ENCODE results near the gene TMPRSS12.
"Not testable (repeated sequence)": the region's sequence is repeated elsewhere in the genome, so short reads cannot be mapped to it uniquely, and the experiment has no call there.

Gene TMPRSS12

DNA sequence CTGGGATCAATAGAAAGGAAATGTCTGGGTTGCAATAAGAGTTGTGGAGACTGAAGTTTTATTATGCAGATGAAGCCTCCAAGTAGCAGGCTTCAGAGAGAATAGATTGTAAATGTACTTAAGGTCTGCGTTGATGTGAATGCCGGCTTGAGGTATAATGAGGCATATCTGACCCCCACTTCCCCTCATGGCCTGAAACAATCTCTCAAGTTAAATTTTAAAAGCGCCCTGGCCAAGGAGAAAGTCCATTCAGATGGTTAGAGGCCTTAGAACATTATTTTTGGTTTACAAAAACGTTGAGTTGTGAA, 81.4 kb downstream of the TMPRSS12 start:
- Mint-ChIP-seq H3K27me3 (no peaks in the 10 kb centered on the region), H3K36me3 (ENCODE audit: insufficient read depth) (peaks cover 5% of the 10 kb centered on the region), H3K4me3 (peak overlapping the region; percentile 70), H3K27ac (ENCODE audit: low read depth) (no peak overlapping the region), H3K9me3 (no peaks in the 10 kb centered on the region), H3K4me1 (peaks cover 21% of the 10 kb centered on the region)
- DNase-seq (ENCODE audit: low spot score in 2 of 2): no peak
- no peak for ATAC-seq (replicated peaks; ENCODE audit: extremely low read depth, poor library complexity, severe bottlenecking)

DNA sequence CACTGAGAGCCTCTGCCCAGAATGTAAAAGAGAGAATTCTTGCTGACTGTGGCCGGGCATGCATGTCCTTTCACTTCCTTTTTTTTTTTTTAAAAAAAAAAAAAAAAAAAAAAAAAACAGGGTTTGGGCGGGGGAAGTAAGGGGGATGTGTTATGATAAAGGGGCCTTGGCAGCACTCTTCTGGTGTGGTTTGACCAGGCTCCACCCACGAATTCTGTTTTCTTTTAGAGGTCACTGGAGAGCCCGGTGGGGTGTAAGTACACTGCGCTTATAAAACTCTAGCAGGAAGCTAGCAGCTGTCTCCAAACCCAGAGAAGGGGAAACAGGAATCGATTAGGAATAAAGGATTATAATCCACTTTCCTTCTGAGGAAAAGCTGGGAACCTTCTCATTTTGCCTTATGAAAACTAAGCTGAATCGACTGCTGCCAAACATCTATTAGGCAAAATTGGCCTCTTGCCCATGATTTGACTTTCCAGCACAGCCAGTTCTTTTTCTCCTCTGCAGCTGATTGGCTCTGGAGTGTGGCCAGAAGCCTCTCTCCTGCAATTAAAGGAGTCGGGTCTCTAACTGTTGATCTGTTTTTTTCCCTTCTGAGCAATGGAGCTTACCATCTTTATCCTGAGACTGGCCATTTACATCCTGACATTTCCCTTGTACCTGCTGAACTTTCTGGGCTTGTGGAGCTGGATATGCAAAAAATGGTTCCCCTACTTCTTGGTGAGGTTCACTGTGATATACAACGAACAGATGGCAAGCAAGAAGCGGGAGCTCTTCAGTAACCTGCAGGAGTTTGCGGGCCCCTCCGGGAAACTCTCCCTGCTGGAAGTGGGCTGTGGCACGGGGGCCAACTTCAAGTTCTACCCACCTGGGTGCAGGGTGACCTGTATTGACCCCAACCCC, 82.0 kb downstream of the TMPRSS12 start:
- DNase-seq (ENCODE audit: low spot score in 2 of 2) (no peak), ATAC-seq (replicated peaks; ENCODE audit: extremely low read depth, poor library complexity, severe bottlenecking) (peak; percentile 76)
- no peaks in the 10 kb centered on the region for H3K27me3 Mint-ChIP-seq
- H3K9me3 Mint-ChIP-seq: no peaks in the 10 kb centered on the region
- H3K4me3 Mint-ChIP-seq: peak overlapping the region; percentile 70
- peaks cover 21% of the 10 kb centered on the region for H3K4me1 Mint-ChIP-seq
- H3K36me3 Mint-ChIP-seq (ENCODE audit: insufficient read depth): peaks cover 5% of the 10 kb centered on the region
- peak overlapping the region; percentile 65 for H3K27ac Mint-ChIP-seq (ENCODE audit: low read depth)

DNA sequence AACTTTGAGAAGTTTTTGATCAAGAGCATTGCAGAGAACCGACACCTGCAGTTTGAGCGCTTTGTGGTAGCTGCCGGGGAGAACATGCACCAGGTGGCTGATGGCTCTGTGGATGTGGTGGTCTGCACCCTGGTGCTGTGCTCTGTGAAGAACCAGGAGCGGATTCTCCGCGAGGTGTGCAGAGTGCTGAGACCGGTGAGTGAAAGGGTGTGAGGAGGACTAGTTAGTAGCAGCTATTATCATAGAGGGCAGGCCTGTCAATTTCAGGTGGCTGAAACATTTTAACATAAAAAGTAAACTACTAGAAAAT, 82.6 kb downstream of the TMPRSS12 start:
- H3K9me3 Mint-ChIP-seq: no peaks in the 10 kb centered on the region
- peak overlapping the region; percentile 70 for H3K4me3 Mint-ChIP-seq
- peaks cover 21% of the 10 kb centered on the region for H3K4me1 Mint-ChIP-seq
- H3K36me3 Mint-ChIP-seq (ENCODE audit: insufficient read depth): peaks cover 7% of the 10 kb centered on the region
- no peaks in the 10 kb centered on the region for H3K27me3 Mint-ChIP-seq
- ATAC-seq (replicated peaks; ENCODE audit: extremely low read depth, poor library complexity, severe bottlenecking) (no peak), DNase-seq (ENCODE audit: low spot score in 2 of 2) (no peak)
- peak overlapping the region; percentile 65 for H3K27ac Mint-ChIP-seq (ENCODE audit: low read depth)

DNA sequence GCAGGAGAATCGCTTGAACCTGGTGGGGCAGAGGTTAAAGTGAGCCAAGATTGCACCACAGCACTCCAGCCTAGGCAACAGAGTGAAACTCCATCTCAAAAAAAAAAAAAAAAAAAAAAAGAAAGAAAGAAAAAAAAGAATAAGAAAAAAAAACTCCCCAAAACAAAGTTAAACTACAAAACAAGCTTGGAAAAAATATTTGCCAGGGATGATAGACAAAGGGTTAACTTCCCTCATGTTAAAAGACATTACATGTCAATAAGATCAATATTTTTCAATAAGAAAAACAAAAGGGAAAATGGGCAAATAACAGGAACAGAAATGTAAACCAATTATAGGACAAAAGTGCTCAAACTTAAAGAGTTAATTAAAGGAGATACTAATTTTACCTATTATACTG, 83.2 kb downstream of the TMPRSS12 start:
- no peak for ATAC-seq (replicated peaks; ENCODE audit: extremely low read depth, poor library complexity, severe bottlenecking)
- peak overlapping the region; percentile 70 for H3K4me3 Mint-ChIP-seq
- H3K27me3 Mint-ChIP-seq: no peaks in the 10 kb centered on the region
- peaks cover 21% of the 10 kb centered on the region for H3K4me1 Mint-ChIP-seq
- H3K27ac Mint-ChIP-seq (ENCODE audit: low read depth): peak overlapping the region; percentile 65
- DNase-seq (ENCODE audit: low spot score in 2 of 2): no peak
- no peaks in the 10 kb centered on the region for H3K9me3 Mint-ChIP-seq
- peaks cover 10% of the 10 kb centered on the region for H3K36me3 Mint-ChIP-seq (ENCODE audit: insufficient read depth)

DNA sequence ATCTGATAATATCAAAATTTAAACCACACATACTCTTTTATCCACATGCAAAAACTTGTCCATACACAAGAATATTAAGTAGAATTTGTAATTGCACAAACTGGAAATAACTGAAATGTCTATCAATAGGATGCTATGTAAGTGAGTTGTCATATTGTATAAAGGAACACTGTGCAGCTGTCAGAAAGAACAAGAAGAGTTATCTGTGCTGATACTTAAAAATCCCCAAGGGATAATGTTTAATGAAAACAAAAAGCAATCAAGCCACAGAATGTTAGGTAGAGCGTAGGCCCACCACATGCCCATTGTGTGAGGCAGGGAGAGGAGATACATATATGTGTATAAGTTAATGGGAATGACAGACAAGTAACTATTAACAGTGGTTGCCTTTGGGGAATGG, 83.7 kb downstream of the TMPRSS12 start:
- H3K4me3 Mint-ChIP-seq: peak overlapping the region; percentile 70
- ATAC-seq (replicated peaks; ENCODE audit: extremely low read depth, poor library complexity, severe bottlenecking) (no peak), DNase-seq (ENCODE audit: low spot score in 2 of 2) (no peak)
- H3K27ac Mint-ChIP-seq (ENCODE audit: low read depth): peak overlapping the region; percentile 65
- peaks cover 21% of the 10 kb centered on the region for H3K4me1 Mint-ChIP-seq
- H3K36me3 Mint-ChIP-seq (ENCODE audit: insufficient read depth): peaks cover 12% of the 10 kb centered on the region
- H3K9me3 Mint-ChIP-seq: no peaks in the 10 kb centered on the region
- H3K27me3 Mint-ChIP-seq: no peaks in the 10 kb centered on the region

DNA sequence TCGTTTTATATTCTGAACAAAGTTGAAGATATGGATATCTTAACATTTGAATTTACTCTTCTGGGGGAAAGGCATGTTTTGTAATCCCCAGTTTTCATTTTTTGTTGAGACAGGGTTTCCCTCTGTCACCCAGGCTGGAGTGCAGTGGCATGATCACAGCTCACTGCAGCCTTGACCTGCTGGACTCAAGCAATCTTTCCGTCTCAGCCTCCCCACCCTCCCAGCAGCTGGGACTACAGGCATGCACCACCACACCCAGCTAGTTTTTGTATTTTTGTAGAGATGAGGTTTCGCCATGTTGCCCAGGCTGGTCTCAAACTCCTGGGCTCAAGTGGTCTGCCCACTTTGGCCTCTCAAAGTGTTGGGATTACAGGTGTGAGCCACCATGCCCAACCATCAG, 84.2 kb downstream of the TMPRSS12 start:
- H3K9me3 Mint-ChIP-seq; H3K27me3 Mint-ChIP-seq; DNase-seq (ENCODE audit: low spot score in 2 of 2); H3K27ac Mint-ChIP-seq (ENCODE audit: low read depth); ATAC-seq (replicated peaks; ENCODE audit: extremely low read depth, poor library complexity, severe bottlenecking): not testable (repeated sequence)
- peaks cover 14% of the 10 kb centered on the region for H3K36me3 Mint-ChIP-seq (ENCODE audit: insufficient read depth)
- H3K4me3 Mint-ChIP-seq: peak overlapping the region; percentile 70
- H3K4me1 Mint-ChIP-seq: peaks cover 21% of the 10 kb centered on the region

DNA sequence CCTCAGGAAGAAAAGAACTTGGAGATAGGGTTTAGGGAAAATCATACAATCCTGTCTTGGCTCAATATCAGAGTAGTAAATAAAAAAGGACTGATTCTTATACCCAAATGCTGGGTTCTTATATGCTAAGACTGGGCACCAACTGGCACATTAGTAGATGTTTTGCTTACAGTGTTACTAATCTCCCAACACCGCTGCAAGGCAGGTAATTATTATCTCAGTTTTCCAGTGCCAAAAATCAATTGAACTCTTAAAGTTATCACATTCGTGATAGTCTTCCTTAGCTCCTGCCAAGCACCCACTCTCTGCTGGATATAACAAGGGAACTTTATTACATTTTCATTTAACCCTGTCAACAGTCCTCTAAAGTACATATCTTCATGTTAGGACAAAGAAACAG, 84.6 kb downstream of the TMPRSS12 start:
- Mint-ChIP-seq H3K27ac (ENCODE audit: low read depth) (no peak overlapping the region), H3K4me1 (peaks cover 21% of the 10 kb centered on the region), H3K36me3 (ENCODE audit: insufficient read depth) (peaks cover 15% of the 10 kb centered on the region), H3K9me3 (no peaks in the 10 kb centered on the region), H3K27me3 (no peaks in the 10 kb centered on the region), H3K4me3 (peak overlapping the region; percentile 70)
- DNase-seq (ENCODE audit: low spot score in 2 of 2): no peak
- ATAC-seq (replicated peaks; ENCODE audit: extremely low read depth, poor library complexity, severe bottlenecking): no peak

DNA sequence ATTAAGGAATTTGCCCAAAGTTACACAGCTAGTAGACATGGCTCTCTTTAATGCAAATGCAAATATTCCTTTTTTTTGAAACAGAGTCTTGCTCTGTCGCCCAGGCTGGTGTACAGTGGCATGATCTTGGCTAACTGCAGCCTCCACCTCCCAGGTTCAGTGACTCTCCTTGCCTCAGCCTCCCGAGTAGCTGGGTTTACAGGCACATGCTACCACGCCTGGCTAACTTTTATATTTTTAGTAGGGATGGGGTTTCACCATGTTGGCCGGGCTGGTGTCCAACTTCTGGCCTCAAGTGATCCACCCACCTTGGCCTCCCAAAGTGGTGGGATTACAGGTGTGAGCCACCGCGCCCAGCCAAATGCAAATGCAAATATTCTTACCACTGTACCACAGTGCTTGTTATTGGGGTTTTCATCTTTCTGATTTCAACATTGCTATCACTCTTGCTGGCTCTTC, 85.1 kb downstream of the TMPRSS12 start:
- peak overlapping the region; percentile 70 for H3K4me3 Mint-ChIP-seq
- ATAC-seq (replicated peaks; ENCODE audit: extremely low read depth, poor library complexity, severe bottlenecking): no peak
- H3K27me3 Mint-ChIP-seq: no peaks in the 10 kb centered on the region
- peaks cover 21% of the 10 kb centered on the region for H3K4me1 Mint-ChIP-seq
- H3K27ac Mint-ChIP-seq (ENCODE audit: low read depth): no peak overlapping the region
- H3K36me3 Mint-ChIP-seq (ENCODE audit: insufficient read depth): peaks cover 15% of the 10 kb centered on the region
- DNase-seq (ENCODE audit: low spot score in 2 of 2): no peak
- no peaks in the 10 kb centered on the region for H3K9me3 Mint-ChIP-seq

DNA sequence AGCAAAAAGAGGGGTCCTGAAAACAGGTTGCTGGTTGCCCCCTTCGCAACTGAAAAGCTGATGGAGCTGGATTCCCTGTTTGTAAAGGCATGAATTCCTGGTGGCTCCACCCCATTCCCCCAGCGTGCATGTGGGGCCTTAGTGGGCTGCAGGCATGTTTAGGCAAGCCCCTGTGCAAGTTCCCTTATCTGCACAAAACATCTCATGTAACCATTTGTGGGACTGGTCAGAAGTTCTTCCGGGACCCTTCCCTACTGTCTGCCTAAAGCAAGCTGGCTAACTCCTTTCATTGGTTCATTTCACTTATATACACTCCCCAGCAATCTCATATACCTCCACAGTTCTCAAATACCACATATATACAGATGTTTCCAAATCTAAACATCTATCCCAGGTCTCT, 85.7 kb downstream of the TMPRSS12 start:
- Mint-ChIP-seq H3K27ac (ENCODE audit: low read depth) (no peak overlapping the region), H3K4me1 (peaks cover 21% of the 10 kb centered on the region), H3K4me3 (peak overlapping the region; percentile 70), H3K36me3 (ENCODE audit: insufficient read depth) (peaks cover 15% of the 10 kb centered on the region), H3K27me3 (no peaks in the 10 kb centered on the region), H3K9me3 (no peaks in the 10 kb centered on the region)
- ATAC-seq (replicated peaks; ENCODE audit: extremely low read depth, poor library complexity, severe bottlenecking) (no peak), DNase-seq (ENCODE audit: low spot score in 2 of 2) (no peak)

DNA sequence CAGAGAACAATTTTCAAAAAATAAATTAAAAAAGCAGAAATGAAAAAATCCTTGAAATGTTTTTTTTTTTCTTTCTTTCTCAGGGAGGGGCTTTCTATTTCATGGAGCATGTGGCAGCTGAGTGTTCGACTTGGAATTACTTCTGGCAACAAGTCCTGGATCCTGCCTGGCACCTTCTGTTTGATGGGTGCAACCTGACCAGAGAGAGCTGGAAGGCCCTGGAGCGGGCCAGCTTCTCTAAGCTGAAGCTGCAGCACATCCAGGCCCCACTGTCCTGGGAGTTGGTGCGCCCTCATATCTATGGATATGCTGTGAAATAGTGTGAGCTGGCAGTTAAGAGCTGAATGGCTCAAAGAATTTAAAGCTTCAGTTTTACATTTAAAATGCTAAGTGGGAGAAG, 87.1 kb downstream of the TMPRSS12 start:
- H3K27ac Mint-ChIP-seq (ENCODE audit: low read depth): no peak overlapping the region
- ATAC-seq (replicated peaks; ENCODE audit: extremely low read depth, poor library complexity, severe bottlenecking) (no peak), DNase-seq (ENCODE audit: low spot score in 2 of 2) (no peak)
- H3K27me3 Mint-ChIP-seq: no peaks in the 10 kb centered on the region
- peaks cover 11% of the 10 kb centered on the region for H3K4me1 Mint-ChIP-seq
- H3K9me3 Mint-ChIP-seq: no peaks in the 10 kb centered on the region
- H3K36me3 Mint-ChIP-seq (ENCODE audit: insufficient read depth): peaks cover 15% of the 10 kb centered on the region
- no peak overlapping the region for H3K4me3 Mint-ChIP-seq

DNA sequence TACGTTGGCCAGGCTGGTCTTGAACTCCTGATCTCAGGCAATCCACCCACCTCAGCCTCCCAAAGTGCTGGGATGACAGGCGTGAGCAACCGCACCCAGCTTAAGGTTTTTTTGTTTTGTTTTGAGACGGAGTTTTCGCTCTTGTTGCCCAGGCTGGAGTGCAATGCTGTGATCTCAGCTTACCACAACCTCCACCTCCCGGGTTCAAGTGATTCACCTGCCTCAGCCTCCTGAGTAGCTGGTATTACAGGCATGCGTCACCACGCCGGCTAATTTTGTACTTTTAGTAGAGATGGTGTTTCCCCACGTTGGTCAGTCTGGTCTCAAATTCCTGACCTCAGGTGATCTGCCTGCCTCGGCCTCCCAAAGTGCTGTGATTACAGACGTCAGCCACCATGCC, 87.8 kb downstream of the TMPRSS12 start:
- not testable (repeated sequence) for H3K27me3 Mint-ChIP-seq; H3K4me3 Mint-ChIP-seq; H3K9me3 Mint-ChIP-seq; H3K4me1 Mint-ChIP-seq; ATAC-seq (replicated peaks; ENCODE audit: extremely low read depth, poor library complexity, severe bottlenecking); H3K27ac Mint-ChIP-seq (ENCODE audit: low read depth); DNase-seq (ENCODE audit: low spot score in 2 of 2)
- peaks cover 10% of the 10 kb centered on the region for H3K36me3 Mint-ChIP-seq (ENCODE audit: insufficient read depth)

DNA sequence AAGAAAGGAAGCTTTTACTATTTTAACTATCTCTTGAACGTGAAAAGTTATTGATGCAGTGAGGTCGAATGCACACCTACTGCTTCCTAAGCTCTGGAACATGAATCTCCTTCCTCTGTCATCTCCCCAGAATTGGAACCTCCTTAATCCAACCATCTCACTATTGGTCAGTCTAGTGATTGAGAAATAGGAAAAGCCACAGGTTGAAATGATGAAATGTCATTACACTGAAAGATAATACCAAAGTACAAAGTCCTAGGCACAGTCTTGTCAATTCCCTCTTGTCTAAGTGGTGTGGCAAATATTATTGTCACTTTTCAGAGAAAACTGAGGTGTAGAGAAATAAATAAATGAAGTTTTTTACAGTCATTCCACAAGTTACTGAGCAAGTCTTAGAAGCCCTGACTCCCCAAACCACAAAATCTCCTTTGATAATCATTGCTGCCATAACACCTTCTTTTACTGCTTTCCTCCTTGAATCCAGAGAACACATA, 90.1 kb downstream of the TMPRSS12 start:
- DNase-seq (ENCODE audit: low spot score in 2 of 2) (no peak), ATAC-seq (replicated peaks; ENCODE audit: extremely low read depth, poor library complexity, severe bottlenecking) (no peak)
- Mint-ChIP-seq H3K36me3 (ENCODE audit: insufficient read depth) (peaks cover 10% of the 10 kb centered on the region), H3K4me1 (no peaks in the 10 kb centered on the region), H3K27me3 (no peaks in the 10 kb centered on the region), H3K4me3 (no peak overlapping the region), H3K27ac (ENCODE audit: low read depth) (no peak overlapping the region), H3K9me3 (no peaks in the 10 kb centered on the region)

DNA sequence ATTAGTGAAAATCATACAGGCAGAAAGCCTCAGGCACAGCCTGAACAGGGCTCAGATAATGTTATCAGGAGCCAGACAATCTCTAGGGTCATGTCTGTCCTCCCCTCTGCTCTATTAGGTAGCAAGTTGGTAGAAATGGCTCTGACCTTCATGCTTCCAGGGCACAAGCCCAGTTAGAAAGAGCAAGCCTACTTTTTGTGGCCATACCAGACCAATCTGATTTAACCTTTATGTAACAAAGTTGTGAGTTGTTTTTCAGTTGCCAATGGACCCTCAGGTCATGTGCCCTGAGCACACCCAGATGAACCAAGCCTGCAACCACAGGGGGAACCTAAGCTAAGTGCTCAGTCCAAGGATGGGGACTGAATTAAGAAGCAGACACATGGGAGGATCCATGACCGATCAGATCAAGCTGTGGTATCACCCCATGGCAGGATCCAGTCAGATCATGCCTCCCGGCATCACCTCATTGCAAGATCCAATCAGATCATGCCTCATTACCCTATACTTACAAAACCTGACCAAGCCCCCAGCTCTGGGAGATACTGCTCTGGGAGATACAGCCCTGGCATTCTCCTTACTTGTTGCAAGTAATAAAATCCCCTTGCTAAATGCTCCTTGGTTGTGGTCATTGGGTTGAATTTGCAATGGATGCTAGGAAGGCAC, 90.9 kb downstream of the TMPRSS12 start:
- H3K27ac Mint-ChIP-seq (ENCODE audit: low read depth): no peak overlapping the region
- H3K9me3 Mint-ChIP-seq: no peaks in the 10 kb centered on the region
- DNase-seq (ENCODE audit: low spot score in 2 of 2) (no peak), ATAC-seq (replicated peaks; ENCODE audit: extremely low read depth, poor library complexity, severe bottlenecking) (no peak)
- H3K27me3 Mint-ChIP-seq: no peaks in the 10 kb centered on the region
- H3K4me1 Mint-ChIP-seq: no peaks in the 10 kb centered on the region
- H3K36me3 Mint-ChIP-seq (ENCODE audit: insufficient read depth): peaks cover 10% of the 10 kb centered on the region
- H3K4me3 Mint-ChIP-seq: no peak overlapping the region

Measured in central memory CD8-positive, alpha-beta T cell (primary cell).